Neural progenitor cell (in vitro differentiated cells): ENCODE measurements around the gene NUAK1.

Source experiments
- EZH2 ChIP-seq: fragments of 200-600 bp; sonication (generic); IDR thresholded peaks from 2 replicates; pipeline ENCODE4 v1.6.1; 2017; ENCODE audit warnings: antibody characterized with exemption, mild to moderate bottlenecking, moderate library complexity
- TF ChIP-seq, protein P1 (sequence below): fragments of 200-600 bp; sonication (generic); IDR thresholded peaks from 2 replicates; pipeline ENCODE4 v1.5.1; 2017; ENCODE audit warnings: antibody characterized with exemption, mild to moderate bottlenecking

DNA sequence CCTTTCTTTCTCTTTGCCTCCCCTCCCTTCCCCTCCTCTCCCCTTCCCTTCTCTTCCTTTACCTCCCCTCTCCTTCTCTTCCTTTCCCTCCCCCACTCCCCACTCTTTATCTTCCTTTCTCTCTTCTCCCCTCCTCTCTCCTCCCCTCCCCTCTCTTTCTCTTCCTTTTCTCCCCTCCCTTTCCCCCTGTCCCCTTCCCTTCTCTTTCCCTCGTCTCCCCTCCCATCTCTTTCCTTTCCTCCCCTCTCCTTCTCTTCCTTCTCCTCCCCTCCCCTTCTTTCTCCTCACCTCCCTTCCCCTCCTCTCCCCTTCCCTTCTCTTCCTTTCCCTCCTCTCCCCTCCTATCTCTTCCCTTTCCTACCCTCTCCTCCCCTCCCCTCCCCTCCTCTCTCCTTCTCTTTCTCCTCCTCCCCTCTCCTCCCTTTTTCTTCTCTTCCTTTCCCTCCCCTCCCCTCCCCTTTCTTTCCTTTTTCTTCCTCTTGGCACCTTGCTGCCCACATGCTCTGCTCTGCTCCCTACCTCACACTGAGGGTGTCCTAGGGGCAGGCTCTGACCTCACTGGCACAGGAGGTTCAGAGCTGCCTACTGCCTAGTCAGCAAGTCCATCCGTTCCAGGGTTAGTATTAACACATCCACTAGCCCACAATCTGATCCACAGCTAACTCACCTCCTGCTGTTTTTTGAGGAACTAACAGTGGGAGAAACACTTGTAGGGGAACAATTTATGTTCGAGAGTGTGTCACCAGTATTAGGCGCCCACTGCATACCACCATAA, 101.0 kb downstream of the NUAK1 start:
- TF ChIP-seq, protein P1, sequence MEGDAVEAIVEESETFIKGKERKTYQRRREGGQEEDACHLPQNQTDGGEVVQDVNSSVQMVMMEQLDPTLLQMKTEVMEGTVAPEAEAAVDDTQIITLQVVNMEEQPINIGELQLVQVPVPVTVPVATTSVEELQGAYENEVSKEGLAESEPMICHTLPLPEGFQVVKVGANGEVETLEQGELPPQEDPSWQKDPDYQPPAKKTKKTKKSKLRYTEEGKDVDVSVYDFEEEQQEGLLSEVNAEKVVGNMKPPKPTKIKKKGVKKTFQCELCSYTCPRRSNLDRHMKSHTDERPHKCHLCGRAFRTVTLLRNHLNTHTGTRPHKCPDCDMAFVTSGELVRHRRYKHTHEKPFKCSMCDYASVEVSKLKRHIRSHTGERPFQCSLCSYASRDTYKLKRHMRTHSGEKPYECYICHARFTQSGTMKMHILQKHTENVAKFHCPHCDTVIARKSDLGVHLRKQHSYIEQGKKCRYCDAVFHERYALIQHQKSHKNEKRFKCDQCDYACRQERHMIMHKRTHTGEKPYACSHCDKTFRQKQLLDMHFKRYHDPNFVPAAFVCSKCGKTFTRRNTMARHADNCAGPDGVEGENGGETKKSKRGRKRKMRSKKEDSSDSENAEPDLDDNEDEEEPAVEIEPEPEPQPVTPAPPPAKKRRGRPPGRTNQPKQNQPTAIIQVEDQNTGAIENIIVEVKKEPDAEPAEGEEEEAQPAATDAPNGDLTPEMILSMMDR: no peak
- no peak for TF ChIP-seq EZH2
